Right hindlimb (tissue), 1 donor: ENCODE results near the gene POU2AF1.
"Not testable (repeated sequence)": the region's sequence is repeated elsewhere in the genome, so short reads cannot be mapped to it uniquely, and the experiment has no call there.

Experiments used
- DNase-seq: peaks from one replicate; pipeline ENCODE4 v3.0.0-alpha.2; 2018

The POU2AF1 gene

DNA sequence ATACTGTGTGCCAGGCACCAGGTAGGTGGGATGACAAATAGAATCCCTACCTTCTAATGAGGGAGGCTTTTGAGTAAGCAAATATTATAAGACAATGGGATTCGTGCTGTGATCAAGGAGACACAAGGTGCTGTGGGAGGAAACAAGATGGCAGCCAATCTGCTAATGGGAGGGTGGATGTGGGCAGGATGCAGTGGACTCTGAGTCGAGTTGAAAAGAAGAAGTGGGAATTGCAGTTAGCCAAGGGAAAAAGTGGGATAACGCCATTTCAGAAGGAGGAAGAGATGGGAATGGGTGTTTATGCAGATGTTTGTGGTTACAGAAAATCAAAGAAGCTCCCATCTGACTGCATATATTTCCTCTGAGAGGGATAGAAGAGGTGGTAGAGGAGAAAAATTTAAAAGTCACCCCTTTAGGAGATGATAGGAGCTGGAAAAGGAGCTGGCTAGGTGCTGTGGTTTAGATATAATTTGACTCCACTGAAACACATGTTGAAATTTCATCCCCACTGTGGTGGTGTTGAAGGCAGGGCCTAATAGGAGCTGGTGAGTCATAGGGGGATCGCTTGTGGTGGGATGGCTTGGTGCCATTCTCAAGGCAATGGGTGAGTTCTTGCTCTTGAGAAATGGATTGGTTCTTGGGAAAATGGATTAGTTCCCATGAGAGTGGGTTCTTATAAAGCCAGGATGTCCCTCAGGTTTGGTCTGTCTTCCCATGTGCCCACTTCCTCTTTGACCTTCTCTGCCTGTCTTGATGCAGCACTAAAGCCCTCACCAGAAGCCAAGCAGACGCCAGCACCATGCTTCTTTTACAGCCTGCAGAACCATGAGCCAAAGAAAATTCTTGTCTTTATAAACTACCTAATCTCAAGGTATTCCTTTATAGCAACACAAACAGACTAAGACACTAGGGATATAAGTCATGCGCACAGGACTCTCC is 30.0 kb upstream of the POU2AF1 start:
- no peak for DNase-seq

DNA sequence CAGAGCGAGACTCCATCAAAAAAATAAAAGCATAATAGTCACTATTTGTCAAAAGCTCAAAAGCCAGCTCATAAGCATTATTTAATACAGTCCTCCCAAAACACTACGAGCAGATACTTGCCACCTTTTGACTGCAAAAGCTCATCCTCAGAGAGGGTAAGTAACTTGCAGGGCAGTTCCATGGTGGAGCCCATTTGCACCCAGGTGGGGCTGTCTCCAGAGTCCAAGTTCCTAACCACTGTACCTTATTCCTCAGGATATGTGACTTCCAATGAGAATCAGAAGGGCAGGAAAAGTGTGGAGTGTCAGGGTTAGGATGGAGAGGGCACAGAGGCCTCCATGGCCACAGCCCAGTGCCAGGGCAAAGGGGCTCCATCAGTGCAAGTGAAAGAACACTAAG is 28.6 kb upstream of the POU2AF1 start:
- no peak for DNase-seq

DNA sequence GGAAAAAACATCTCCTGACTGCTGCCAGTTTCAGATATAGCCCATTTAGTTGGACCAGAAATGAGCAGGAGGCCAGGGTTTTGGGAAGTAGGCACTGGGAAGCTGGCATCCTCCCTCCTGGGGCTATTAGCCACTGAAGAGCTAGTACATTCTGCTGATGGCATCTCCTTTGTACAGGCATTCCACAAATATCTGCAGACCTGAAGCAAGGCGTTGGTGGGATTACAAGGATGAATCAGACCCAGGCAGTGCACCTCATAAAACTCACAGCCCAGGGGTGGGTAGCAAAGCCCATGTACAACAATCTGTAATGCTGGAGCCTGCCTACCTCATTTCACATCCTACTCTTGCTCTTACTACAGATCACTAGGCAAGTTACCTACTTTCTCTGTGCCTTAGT is 27.5 kb upstream of the POU2AF1 start:
- DNase-seq, result no peak

DNA sequence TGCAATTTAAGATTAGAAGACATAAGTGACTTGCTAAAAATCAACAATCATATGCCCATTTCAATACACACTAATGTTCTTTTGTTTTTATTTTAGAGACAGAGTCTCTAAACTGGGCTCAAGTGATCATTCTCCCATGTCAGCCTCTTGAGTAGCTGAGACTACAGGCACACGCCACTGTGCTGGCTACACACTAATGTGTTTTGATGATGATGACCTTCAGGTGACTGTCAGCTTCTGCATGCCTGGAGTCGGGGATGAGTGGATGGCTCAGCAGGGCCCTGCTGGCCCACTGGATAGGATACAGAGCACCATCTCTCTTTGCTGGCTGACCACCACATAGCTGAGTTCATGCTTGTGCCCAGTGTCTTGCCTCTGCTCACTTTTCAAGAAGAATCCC is 27.0 kb upstream of the POU2AF1 start:
- DNase-seq, result no peak

DNA sequence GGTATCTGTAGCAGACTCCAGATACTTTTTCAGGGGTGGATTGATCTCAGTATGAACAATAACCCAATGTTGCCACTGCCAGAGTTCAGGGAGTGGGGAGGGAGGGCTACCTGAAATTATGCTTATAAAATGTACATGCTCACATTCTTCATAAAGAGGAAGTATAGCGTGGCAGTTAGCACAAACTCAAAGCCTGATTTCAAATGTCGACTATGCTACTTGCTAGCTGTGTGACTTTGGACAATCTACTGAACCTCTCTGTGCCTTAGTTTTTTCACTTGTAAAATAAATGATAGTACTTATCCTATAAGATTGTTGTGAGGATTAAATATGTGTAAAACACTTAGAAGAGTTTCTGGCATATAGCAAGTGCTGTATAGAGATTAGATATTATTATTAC is 26.5 kb upstream of the POU2AF1 start:
- no peak for DNase-seq

DNA sequence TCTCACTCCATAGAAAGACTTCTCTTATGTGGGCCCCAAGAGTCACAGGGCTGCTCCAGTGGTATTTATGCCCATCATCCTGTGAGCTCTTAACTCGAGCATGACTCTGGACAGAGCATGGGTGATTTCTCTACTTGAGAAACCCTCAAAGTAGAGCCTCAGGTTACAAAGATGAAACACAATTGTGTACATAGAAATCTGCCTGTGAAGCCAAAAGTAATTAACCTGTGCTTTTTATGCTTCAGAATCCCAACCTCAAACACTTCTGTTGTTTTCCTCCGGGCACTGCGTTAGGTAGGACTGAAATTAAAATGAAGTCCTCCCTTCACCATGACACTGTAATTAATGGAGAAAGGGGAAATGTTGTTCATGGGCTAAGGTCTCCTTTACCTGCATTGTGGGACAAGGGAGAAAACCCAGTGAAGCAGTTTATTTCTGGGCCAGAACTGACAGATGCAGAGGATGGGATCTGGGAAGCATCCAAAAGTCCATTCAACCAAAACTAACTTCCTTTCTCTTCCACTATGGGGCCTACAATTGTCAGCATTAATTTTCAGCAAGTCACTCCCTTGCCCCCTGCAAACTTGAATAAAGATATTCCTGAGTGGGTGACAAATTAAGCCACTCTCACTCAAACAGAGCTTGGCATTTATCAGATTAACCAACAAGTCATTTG is 24.1 kb upstream of the POU2AF1 start:
- no peak for DNase-seq

DNA sequence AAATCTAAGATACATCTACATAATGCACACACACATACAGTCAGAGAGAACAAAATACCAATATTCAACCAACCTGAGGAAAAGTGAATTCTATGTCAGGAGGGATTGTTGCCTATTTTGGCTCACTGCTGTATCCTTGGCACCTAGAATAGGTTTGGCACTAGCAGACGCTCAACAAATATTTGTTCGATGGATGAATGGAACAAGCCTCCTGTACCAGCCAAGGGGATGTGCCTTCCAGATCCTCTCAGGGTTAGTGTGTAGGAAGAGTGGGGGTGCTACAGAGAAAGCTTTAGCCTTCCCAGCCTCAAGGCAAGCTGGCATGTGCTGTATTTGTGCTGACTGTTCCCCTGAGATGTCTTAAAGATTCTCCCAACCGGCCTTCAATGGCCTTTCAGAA is 23.3 kb upstream of the POU2AF1 start:
- DNase-seq, result no peak

DNA sequence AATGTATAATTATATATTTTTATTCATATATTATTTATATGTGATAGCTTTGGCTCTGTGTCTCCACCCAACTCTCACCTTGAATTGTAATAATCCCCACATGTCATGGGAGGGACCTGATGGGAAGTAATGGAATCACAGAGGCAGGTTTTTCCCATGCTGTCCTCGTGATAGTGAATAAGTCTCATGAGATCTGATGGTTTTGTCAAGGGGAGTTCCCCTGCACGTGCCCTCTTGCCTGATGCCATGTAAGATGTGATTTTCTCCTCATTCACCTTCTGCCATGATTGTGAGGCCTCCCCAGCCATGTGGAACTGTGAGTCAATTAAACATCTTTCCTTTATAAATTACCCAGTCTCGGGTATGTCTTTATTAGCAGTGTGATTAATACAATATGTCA is 22.9 kb upstream of the POU2AF1 start:
- not testable (repeated sequence) for DNase-seq

DNA sequence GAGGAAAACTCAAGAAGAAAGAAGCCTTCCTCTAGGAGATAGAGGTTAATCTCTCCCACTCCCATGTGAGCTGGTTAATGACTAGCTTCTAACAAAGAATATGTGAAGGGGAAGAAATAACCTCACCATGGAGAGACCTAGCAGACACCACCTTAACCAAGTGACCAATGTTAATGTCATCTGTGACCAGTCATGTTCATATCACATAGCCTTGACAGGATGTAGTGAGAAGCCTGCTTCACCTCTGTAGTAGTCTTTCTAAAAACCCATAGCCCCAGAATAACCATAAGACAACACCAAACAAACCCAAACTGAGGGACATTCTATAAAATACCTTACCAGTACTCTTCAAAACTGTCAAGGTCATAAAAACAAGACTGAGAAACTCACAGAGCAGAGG is 21.5 kb upstream of the POU2AF1 start:
- no peak for DNase-seq

DNA sequence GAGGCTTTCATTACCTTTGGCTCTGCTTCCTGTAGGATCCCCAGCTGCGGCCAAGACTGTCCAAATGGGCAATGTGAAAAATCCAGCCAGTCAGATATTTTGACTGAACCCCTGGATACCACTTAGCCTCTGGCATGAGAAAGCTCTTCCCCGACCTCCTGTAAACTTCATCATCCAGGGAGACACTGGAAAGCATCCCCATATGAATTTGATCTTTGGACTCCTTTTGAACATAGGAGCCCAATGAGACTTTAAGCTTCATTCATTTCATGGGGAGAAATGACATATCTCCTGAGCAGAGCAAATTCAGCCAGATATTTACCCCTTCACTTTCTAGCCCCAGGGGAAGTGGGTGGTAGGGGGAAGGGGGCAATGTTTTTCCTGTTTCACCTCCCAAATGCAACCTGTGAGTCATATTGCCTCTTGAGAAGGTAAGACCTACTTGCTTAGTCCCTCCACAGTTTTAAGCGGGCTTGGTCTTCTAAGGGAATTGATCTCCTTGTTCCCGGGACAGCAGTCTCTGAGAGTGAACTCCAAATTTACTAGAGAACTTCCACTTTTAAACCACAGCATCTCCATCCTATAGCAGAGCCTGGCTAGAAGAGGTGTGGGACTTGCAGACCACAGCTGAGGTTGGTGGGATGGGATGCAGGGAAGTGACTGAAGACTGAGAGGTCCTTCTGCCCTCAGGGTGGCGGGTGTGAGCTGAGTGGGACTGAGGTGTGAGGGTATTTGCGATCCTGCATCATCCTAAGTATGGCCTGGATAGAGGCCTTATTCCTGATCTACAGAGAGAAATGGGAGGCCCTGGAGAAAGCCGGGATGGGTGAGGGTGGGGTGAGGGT is 20.3 kb upstream of the POU2AF1 start:
- no peak for DNase-seq

DNA sequence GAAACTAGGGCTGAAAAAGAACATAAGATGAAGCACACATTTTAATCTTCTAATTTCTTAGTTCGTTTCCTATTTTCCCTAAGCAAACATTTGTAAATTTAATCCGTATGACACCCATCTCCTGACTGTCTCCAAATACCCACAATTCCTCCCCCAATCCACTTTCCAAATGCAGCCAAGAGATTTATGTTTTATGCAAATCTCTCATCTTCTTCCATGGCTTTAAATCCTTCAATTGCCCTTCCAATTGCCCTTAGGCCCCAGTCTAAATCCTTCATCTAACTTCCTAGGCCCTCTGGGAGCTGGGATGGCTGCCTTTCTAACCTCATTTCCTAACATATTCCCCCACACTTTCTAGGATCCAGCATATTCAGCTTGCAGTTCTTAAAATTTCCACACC is 18.0 kb upstream of the POU2AF1 start:
- no peak for DNase-seq

DNA sequence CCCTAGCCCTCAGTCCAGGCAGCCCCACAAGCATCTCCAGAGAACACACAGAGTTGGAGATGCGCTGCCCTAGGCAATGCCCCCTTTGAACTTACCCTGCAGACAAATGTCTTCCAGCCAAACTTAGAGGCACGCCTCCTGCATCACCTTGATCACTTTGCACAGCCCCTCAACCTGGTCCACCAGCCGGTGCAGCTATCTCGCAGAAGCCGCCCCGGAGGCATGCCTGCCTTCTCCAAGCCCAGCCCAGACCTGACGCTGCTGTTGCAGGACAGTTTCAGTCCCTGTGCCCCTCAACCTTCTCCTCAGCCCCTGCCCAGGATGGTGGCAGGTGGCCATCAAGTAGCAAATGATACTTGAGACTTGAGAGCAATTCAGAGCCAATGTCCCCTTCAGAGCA is 16.7 kb upstream of the POU2AF1 start:
- no peak for DNase-seq

DNA sequence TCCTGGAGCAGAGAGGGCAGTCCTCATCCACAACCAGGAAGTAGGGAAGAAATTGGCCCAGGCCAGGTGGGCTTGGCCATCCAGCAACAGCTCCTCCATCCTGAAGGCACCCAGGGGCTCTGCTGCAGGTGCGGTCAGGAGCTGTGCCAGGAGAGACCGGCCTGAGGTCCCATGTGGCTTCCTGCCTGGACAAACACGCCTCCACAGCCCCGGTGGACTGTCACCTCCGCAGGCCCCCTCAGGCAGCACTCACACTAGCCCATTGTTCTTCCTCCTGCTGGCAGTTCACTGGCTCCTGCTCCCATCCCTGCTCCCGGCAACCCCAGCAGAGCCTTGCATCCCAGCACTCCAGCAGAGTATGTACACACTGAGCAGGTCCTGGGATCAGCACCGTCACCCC is 16.0 kb upstream of the POU2AF1 start:
- DNase-seq, result no peak

DNA sequence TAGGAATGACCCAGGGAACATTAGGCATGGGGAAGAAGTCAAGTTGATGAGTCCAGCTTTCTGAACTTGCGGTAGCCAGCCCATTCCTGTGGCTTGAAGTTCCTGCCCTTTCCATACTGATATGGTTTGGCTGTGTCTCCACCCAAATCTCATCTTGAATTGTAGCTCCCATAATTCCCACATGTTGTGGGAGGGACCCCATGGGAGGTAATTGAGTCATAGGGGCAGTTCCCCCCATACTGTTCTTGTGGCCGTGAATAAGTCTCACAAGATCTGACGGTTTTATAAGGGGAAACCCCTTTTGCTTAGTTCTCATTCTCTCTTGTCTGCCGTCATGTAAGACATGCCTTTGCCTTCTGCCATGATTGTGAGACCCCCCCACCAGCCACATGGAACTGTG is 15.1 kb upstream of the POU2AF1 start:
- not testable (repeated sequence) for DNase-seq

DNA sequence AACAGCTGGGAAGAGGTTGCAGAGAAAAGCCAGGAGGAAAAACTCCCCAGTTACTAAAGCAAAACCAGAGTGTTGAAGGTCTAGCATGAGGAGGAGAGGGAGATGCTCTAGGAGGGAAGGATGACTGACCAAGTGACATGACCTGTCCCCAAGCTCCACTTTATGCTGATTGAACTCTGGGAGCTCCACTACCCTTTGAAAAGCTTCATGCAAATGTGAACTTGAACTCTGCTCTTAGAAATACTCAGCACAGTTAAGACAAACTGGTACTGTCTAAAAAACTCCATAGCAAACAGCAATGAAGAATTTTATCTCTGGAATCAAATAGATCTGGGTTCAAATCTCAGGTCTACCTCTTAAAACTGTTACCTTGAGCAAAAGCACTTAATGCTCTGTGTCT is 14.5 kb upstream of the POU2AF1 start:
- DNase-seq, result no peak

DNA sequence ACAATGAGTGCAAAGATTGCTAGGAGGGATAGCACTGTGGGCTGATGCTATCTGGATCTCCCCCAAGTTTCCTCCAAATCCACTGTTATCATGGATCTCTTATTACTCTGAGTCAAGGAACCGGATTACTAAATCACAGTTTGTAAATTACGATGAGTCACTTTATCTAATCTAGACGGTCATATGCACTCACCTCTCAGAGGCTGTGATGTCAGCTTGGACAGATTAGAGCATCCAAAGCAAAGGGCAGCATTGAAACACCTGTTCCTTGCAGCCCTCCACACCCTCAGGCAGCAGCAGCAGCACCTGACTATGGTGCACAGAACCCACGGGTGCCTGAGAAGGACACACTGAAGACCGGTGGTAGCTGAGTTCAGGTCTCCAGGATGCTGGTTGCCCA is 14.0 kb upstream of the POU2AF1 start:
- no peak for DNase-seq

DNA sequence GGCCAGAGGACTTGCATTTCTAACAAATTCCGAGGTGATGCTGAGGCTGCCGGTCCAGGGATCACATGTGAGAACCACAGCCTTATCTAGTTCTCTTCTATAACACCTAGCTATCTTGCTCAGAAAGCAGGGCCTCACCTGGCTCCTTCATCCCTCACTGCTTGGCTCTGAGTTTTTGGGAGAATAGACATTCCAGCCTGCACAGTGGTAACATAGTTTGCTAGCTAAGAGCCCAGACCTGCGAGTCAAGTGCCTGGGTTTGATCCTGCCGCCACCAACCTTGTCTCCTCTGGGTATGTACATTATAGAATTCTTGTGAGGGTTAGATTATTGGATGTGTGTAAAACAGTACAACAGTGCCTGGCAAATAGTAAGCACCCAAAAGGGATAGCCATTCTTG is 13.5 kb upstream of the POU2AF1 start:
- DNase-seq, result no peak

DNA sequence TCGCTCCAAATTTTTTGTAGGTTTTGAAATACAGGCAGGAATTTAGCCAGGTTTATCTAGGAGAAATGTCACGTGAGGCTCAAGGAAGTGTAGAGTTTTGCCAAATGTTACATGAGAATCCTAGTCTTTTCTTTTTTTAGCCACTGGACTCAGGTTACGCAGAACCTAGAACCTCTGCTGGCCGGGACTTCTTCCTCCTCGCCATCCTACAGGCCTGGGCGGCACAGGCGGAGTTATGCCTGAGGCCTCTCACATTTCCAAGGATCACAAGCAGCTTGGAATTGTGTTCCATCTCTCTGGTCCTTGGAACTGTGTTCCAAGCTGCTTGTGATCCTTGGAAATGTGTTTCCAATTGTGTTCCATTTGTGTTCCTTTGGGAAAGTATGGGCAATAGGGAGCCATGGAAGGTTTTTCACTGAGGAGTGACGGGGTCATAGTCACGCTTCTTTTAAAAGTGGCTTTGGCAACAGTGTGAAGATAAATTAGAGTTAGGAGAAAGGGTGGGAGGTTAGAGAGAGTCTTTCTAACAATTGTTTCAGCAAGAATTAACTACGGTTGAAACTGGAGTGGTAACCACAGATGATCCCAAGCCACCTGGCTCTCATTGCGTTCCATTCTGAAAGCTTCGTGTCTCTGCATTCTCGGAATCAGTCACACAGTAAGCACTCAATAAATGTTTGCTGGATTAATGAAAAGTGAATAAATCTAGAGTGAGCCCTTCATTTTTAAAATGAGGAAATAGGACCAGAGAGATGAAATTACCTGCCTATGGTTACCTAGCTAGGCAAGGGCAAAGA is 12.5 kb upstream of the POU2AF1 start:
- no peak for DNase-seq

DNA sequence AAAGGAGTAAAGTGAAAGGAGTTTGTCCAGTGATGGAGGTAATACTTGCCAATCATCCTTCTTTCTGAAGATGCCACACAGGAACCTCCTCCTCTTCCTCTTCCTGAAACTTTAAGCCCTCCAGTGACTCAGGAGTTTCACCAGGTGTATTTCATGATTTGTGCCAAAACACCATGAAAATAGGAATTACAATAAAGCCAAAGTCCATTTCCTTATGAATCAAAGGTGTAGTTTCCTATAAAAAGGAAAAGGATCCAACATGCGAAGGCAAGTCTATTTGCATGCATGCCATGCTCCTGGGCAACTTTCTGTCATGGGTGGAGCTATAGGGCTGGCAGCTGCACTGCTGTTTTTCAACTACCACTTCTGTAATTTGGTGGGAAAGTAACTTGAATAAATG is 9.8 kb upstream of the POU2AF1 start:
- DNase-seq, result no peak

DNA sequence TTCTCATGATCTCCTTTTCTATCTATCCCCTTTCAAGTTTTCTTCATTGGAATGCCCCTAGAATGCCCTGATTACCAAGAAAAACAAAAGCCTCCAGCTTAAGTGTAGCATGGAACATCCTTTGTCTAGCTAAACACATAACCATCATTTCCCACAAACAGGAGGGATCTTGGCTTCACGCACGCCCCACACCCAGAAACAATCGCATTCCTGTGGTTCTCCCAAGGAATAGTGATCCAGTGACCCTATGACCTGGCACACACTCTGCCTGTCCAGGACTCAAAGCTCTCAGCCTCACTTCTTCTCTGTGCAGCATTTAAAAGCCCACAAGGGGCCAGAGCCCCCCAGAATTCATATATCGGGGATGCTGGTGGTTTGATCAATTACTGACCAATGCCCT is 9.3 kb upstream of the POU2AF1 start:
- DNase-seq, result no peak

DNA sequence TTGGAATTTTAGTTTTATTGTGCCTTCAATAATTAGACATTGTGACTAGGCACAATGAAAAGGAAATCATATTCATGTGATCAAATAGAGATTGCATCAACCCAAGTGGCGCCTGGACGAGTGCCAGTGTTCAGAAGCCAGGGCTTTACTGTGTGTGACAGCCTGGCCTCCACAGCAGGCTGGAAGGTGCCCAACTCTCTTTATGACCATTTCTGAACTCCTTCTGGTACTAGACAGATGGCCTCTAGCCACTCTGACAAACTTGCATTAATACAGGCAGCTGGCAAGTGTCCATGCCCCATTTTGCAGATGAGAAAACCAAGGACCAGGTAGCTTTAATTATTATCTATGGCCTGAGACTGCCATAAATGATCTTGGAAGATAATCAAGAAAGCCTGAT is 8.3 kb upstream of the POU2AF1 start:
- no peak for DNase-seq

DNA sequence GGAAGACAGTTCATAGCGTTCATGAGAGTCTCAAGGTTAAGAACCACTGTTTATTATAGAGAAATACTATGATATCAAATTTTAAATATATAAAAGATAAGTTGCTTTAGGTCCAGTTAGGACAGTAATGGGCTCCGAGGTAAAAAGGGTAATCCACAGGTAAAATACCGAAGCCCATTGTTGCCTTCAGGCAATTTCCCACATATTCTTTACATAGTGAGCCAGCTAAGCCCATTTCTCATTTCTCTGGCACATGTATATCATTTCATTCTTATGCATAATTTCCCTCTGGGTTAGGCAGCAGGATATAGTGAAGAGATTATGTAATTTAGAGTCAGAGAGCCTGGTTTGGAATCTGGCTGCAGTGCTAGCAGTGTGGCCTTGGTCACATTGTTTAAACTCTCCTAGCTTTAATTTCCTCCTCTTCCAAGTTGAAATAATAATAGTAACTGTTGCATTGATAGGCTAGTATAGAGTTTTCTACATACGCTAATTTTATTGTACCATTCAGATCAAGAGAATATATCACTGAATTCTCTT is 7.6 kb upstream of the POU2AF1 start:
- DNase-seq, result no peak
